Activated CD8-positive, alpha-beta memory T cell treated with anti-CD3 and anti-CD28 coated beads for 24 hours (primary cell): ENCODE measurements around the gene AKT3.

Experiments used
- DNase-seq: peaks from one replicate; pipeline ENCODE4 v3.0.0-alpha.2; 2020

Gene AKT3

GRCh38 chr1:243546457-243546856, 303.6 kb downstream of the AKT3 start:
- no peak for DNase-seq

GRCh38 chr1:243543501-243543900, 306.5 kb downstream of the AKT3 start:
- no peak for DNase-seq

GRCh38 chr1:243542739-243543415, 307.2 kb downstream of the AKT3 start:
- DNase-seq = no peak

GRCh38 chr1:243539636-243540035, 310.4 kb downstream of the AKT3 start:
- no peak for DNase-seq

- DNase-seq = no peak
Measured at GRCh38 chr1:243535014-243535413, 315.0 kb downstream of the AKT3 start.

- no peak for DNase-seq
Measured at GRCh38 chr1:243529512-243529911, 320.5 kb downstream of the AKT3 start.

- no peak for DNase-seq
Measured at GRCh38 chr1:243528459-243529121, 321.5 kb downstream of the AKT3 start.

- DNase-seq = no peak
Measured at GRCh38 chr1:243526180-243526579, 323.9 kb downstream of the AKT3 start.

GRCh38 chr1:243525085-243525487, 325.0 kb downstream of the AKT3 start:
- DNase-seq = no peak

- DNase-seq = no peak
Measured at GRCh38 chr1:243523766-243524165, 326.3 kb downstream of the AKT3 start.

GRCh38 chr1:243520831-243521230, 329.2 kb downstream of the AKT3 start:
- DNase-seq = no peak

GRCh38 chr1:243514927-243515326, 335.1 kb downstream of the AKT3 start:
- DNase-seq = no peak

GRCh38 chr1:243513726-243514491, 336.1 kb downstream of the AKT3 start:
- no peak for DNase-seq

- no peak for DNase-seq
Measured at GRCh38 chr1:243510928-243511327, 339.1 kb downstream of the AKT3 start.

GRCh38 chr1:243508943-243509342, 341.1 kb downstream of the AKT3 start:
- DNase-seq = no peak

- DNase-seq = peak; percentile 67
Measured at GRCh38 chr1:243508303-243508713, 341.7 kb downstream of the AKT3 start.

- no peak for DNase-seq
Measured at GRCh38 chr1:243507672-243508302, 342.3 kb downstream of the AKT3 start.

GRCh38 chr1:243507001-243507671, 342.9 kb downstream of the AKT3 start:
- DNase-seq = no peak

- no peak for DNase-seq
Measured at GRCh38 chr1:243505986-243506689, 343.9 kb downstream of the AKT3 start.

GRCh38 chr1:243503155-243503554, 346.9 kb downstream of the AKT3 start:
- DNase-seq = no peak

- no peak for DNase-seq
Measured at GRCh38 chr1:243501002-243501401, 349.0 kb downstream of the AKT3 start.

- no peak for DNase-seq
Measured at GRCh38 chr1:243500512-243500911, 349.5 kb downstream of the AKT3 start.
